GM23338 (cell line): ENCODE data around the gene NDEL1. TPM values are rescaled to one million over a fixed set of nuclear protein-coding genes. Genes with fewer than 3 reads are reported as not detected.

ENCODE experiments used
- ATAC-seq: fragments of 200-7000 bp; cut with Tn5 transposase; 3 replicates; pipeline ENCODE4 v1.9.1; 2020
- DNase-seq: peaks from one replicate; pipeline ENCODE4 v3.0.0-alpha.2; 2015; ENCODE audit warnings: low spot score
- H2AFZ ChIP-seq: fragments of 200-600 bp; sonication (generic); 2 replicates; pipeline ENCODE4 v1.8.0; 2016; ENCODE audit warnings: antibody characterized with exemption, mild to moderate bottlenecking, moderate library complexity
- H3F3A ChIP-seq: fragments of 200-600 bp; sonication (generic); replicated peaks from 2 replicates; pipeline ENCODE4 v1.8.0; 2017; ENCODE audit warnings: antibody characterized with exemption, mixed run types, low read depth
- H3K27ac ChIP-seq: fragments of 200-600 bp; sonication (generic); 2 replicates; pipeline ENCODE4 v1.6.1; 2016; ENCODE audit warnings: low read depth
- H3K27me3 ChIP-seq: fragments of 200-600 bp; sonication (generic); 2 replicates; pipeline ENCODE4 v1.8.0; 2016; ENCODE audit warnings: mild to moderate bottlenecking, mixed run types, moderate library complexity; ENCODE audit not compliant: insufficient read depth
- H3K36me3 ChIP-seq: fragments of 200-600 bp; sonication (generic); 2 replicates; pipeline ENCODE4 v1.8.0; 2016; ENCODE audit warnings: mild to moderate bottlenecking; ENCODE audit not compliant: insufficient read depth
- H3K4me1 ChIP-seq: fragments of 200-600 bp; sonication (generic); 2 replicates; pipeline ENCODE4 v1.8.0; 2016; ENCODE audit warnings: mild to moderate bottlenecking, moderate library complexity; ENCODE audit not compliant: insufficient read depth
- H3K4me2 ChIP-seq: fragments of 200-600 bp; sonication (generic); 2 replicates; pipeline ENCODE4 v1.7.1; 2017; ENCODE audit warnings: mixed run types
- H3K4me3 ChIP-seq: fragments of 200-600 bp; sonication (generic); 2 replicates; pipeline ENCODE4 v1.6.1; 2016; ENCODE audit warnings: mixed run types
- H3K79me2 ChIP-seq: fragments of 200-600 bp; sonication (generic); replicated peaks from 2 replicates; pipeline ENCODE4 v1.8.0; 2017; ENCODE audit warnings: mild to moderate bottlenecking; ENCODE audit not compliant: insufficient read depth
- H3K9me2 ChIP-seq: fragments of 200-600 bp; sonication (generic); 2 replicates; pipeline ENCODE4 v1.8.0; 2017; ENCODE audit not compliant: insufficient read depth
- H4K20me1 ChIP-seq: fragments of 200-600 bp; sonication (generic); replicated peaks from 2 replicates; pipeline ENCODE4 v1.8.0; 2017; ENCODE audit warnings: mild to moderate bottlenecking; ENCODE audit not compliant: insufficient read depth
- H3K27ac Mint-ChIP-seq: 2 replicates; pipeline ENCODE4 v1.8.0; 2020; ENCODE audit warnings: inconsistent platforms, mild to moderate bottlenecking, moderate library complexity, mixed read lengths
- H3K27me3 Mint-ChIP-seq: 3 replicates; pipeline ENCODE4 v1.8.0; 2022; ENCODE audit warnings: low read depth, mild to moderate bottlenecking, moderate library complexity, mixed read lengths, inconsistent platforms; ENCODE audit not compliant: insufficient read depth, poor library complexity
- H3K36me3 Mint-ChIP-seq: 3 replicates; pipeline ENCODE4 v1.8.0; 2021; ENCODE audit warnings: low read depth, mild to moderate bottlenecking, inconsistent platforms, moderate library complexity, mixed read lengths
- H3K4me1 Mint-ChIP-seq: 3 replicates; pipeline ENCODE4 v1.8.0; 2020; ENCODE audit warnings: mild to moderate bottlenecking, inconsistent platforms, mixed read lengths
- H3K4me3 Mint-ChIP-seq: 3 replicates; pipeline ENCODE4 v1.8.0; 2021; ENCODE audit warnings: moderate library complexity, mild to moderate bottlenecking, inconsistent platforms, mixed read lengths
- H3K9me3 Mint-ChIP-seq: 3 replicates; pipeline ENCODE4 v1.8.0; 2020; ENCODE audit warnings: moderate library complexity, mild to moderate bottlenecking, inconsistent platforms, mixed read lengths
- ETS1 ChIP-seq: IDR thresholded peaks from 2 replicates; pipeline ENCODE4 v1.6.1; 2016; ENCODE audit warnings: antibody characterized with exemption
- EZH2 ChIP-seq: fragments of 200-600 bp; sonication (generic); IDR thresholded peaks from one replicate; pipeline ENCODE4 v1.8.0; 2017; ENCODE audit warnings: antibody characterized with exemption, mild to moderate bottlenecking, low read depth; ENCODE audit not compliant: unreplicated experiment
- JUNB ChIP-seq: IDR thresholded peaks from one replicate; pipeline ENCODE4 v1.6.1; 2016; ENCODE audit warnings: antibody characterized with exemption; ENCODE audit not compliant: unreplicated experiment
- REST ChIP-seq: IDR thresholded peaks from one replicate; pipeline ENCODE4 v1.6.1; 2018; ENCODE audit warnings: antibody characterized with exemption; ENCODE audit not compliant: unreplicated experiment
- STAT1 ChIP-seq: IDR thresholded peaks from one replicate; pipeline ENCODE4 v1.6.1; 2016; ENCODE audit warnings: antibody characterized with exemption; ENCODE audit not compliant: unreplicated experiment
- ZNF331 ChIP-seq: fragments of 250-450 bp; sonication (Bioruptor Pico); IDR thresholded peaks from 2 replicates; pipeline ENCODE4 v1.5.0; 2020; ENCODE audit warnings: low read depth, mild to moderate bottlenecking, moderate library complexity
- ZNF462 ChIP-seq: fragments of 250-450 bp; sonication (Bioruptor Pico); IDR thresholded peaks from 2 replicates; pipeline ENCODE4 v1.5.0; 2020; ENCODE audit warnings: mild to moderate bottlenecking, moderate library complexity
- polyA plus RNA-seq: library from polyadenylated mRNA; unstranded; fragments of >200 nt; fragmentation: Nextera tagmentation; extraction: Ambion mirVana; gene quantifications from 2 replicates; pipeline ENCODE4 v1.2.1, GENCODE V29; 2016
- total RNA-seq: library from RNA; depleted of rRNA; stranded (reverse); fragments of >200 nt; shearing (Covaris generic); gene quantifications from 2 replicates; pipeline ENCODE4 v1.2.3, GENCODE V29; 2014

NDEL1 gene
- total and polyA plus RNA-seq, 2 experiments from 2014 or later = 21.2 to 26.0 TPM

- no peaks in the 10 kb centered on the region for H3K9me2 ChIP-seq
- Mint-ChIP-seq H3K27me3 (peaks cover 6% of the 10 kb centered on the region), H3K4me1 (peaks cover under 1% of the 10 kb centered on the region; the same call in 1 of the 3 replicates), H3K27ac (no peak overlapping the region), H3K36me3 (peaks cover under 1% of the 10 kb centered on the region; the same call in 1 of the 3 replicates), H3K4me3 (no peak overlapping the region), H3K9me3 (no peaks in the 10 kb centered on the region)
- ATAC-seq (peak; percentile 47), DNase-seq (no peak)
- H3K79me2 ChIP-seq = no peaks in the 10 kb centered on the region
- H3K36me3 ChIP-seq = no peaks in the 10 kb centered on the region
- H3K4me2 ChIP-seq = peak overlapping the region; percentile 35; the same call in 1 of the 2 replicates
- no peak overlapping the region for H3K27ac ChIP-seq
- peaks cover 7% of the 10 kb centered on the region; the same call in 1 of the 2 replicates for H3K4me1 ChIP-seq
- H4K20me1 ChIP-seq = no peaks in the 10 kb centered on the region
- no peaks in the 10 kb centered on the region for H3K27me3 ChIP-seq
- TF ChIP-seq EZH2 (no peak), STAT1 (no peak), ETS1 (no peak), REST (no peak), ZNF462 (no peak), ZNF331 (CRISPR knock-in tag) (no peak), JUNB (no peak)
- no peak overlapping the region for H3K4me3 ChIP-seq
- H3F3A ChIP-seq = no peaks in the 10 kb centered on the region; the same call in 1 of the 2 replicates
- no peak overlapping the region for H2AFZ ChIP-seq
Measured at GRCh38 chr17:8391711-8392110, 44.0 kb upstream of the NDEL1 start.
